Left lung (tissue), 10 donors: ENCODE data around the gene RNH1. TPM values are rescaled to one million over a fixed set of nuclear protein-coding genes. Genes with fewer than 3 reads are reported as not detected.
A peak's percentile ranks its signal among the peaks of the same experiment; 100 is the strongest.

Experiments
- ATAC-seq: fragments of 200-7000 bp; cut with Tn5 transposase; one replicate; pipeline ENCODE4 v1.9.1; 2020; ENCODE audit warnings: moderate library complexity
- DNase-seq, 4 donors: peaks; one replicate each; pipeline ENCODE4 v3.0.0-alpha.2; 2013 to 2020
- H3K27ac ChIP-seq, 2 donors: fragments of 200-600 bp; sonication (generic) in 1 of 2; one replicate each; pipeline versions ENCODE4 v1.5.0 to v1.8.0; 2020 to 2021
- H3K27me3 ChIP-seq, 2 donors: fragments of 200-600 bp; sonication (generic) in 1 of 2; one replicate each; pipeline versions ENCODE4 v1.5.0 to v1.8.0; 2020 to 2021
- H3K36me3 ChIP-seq, 2 donors: fragments of 200-600 bp; sonication (generic) in 1 of 2; one replicate each; pipeline versions ENCODE4 v1.5.0 to v1.8.0; 2020 to 2021
- H3K4me1 ChIP-seq, 2 donors: fragments of 200-600 bp; one replicate each; pipeline ENCODE4 v1.8.0; 2021
- H3K4me3 ChIP-seq, 2 donors: fragments of 200-600 bp; sonication (generic) in 1 of 2; one replicate each; pipeline versions ENCODE4 v1.5.0 to v1.8.0; 2020 to 2021; ENCODE audit warnings: mild to moderate bottlenecking in 1 of 2
- H3K9me3 ChIP-seq, 2 donors: fragments of 200-600 bp; sonication (generic) in 1 of 2; one replicate each; pipeline versions ENCODE4 v1.5.0 to v1.8.0; 2020 to 2021
- intact Hi-C, 2 donors: fragments of 100-400 bp; cut with DNase I; formaldehyde crosslinking; loops; one replicate each; pipeline versions ENCODE4 v1.11.2 to v1.14.2; 2022
- polyA plus RNA-seq, 6 donors: library from polyadenylated mRNA; unstranded; fragments of 120-200 nt; gene quantifications; one replicate each; pipeline ENCODE4 v1.2.1, GENCODE V29; 2013; ENCODE audit not compliant: insufficient read length in 6 of 6
- total RNA-seq, 2 donors: library from RNA; stranded (reverse); fragmentation: NEBNext Ultra II Directional; extraction: Animal tissue kit (Norgen Biotek cat#: 25700); gene quantifications; one replicate each; pipeline ENCODE4 v1.2.1, GENCODE V29; 2021
- TF ChIP-seq, protein P1 (sequence below), 2 donors: fragments of 200-600 bp; sonication (generic) in 1 of 2; IDR thresholded peaks; one replicate each; pipeline versions ENCODE4 v1.5.0 to v1.8.0; 2021; ENCODE audit warnings: antibody characterized with exemption in 2 of 2
- donor health status: DM: no; HTN: yes; CAD: no.
- donor health status: DM: no; HTN: no; CAD: no.

The RNH1 gene
- total and polyA plus RNA-seq, 8 donors: 69.3 to 243 (median 91.2) TPM

DNA sequence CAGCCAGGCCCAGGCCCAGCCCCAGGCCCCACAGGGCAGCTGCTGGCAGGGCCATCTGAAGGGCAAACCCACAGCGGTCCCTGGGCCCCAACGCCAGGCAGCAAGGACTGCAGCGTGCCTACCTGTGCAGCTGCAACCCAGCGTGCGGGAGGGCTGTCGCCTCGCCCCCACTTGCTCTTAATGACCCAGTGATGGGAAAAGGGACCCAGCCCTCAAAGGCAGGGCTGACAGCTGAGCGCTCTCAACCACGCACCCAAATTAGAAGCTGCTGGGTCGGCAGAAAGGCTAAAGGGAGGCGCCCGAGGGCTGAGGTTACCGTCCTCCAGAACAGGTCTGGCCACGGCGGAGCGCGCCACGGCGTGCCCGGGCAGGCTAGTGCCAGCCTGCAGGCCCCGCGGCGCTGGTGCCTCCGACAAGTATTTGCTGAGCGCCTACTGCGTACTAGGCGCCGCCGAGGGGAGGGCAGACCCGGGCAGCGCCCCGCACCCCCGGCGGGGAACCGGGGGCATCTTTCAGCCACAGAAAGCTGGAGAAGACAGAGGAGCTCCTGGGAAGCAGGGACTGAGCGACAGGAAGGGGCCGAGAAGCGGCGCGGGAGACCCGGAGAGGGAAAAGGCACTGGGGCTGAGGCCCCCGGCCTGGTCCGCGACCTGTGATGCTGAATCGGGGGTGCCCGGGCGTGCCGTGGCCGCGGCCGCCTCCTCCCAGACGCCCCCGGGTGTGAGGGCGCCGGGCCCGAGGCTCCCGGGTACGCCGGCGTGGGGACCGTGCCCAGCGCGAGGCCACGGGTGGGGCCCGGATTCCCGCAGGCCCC is 27.6 kb upstream of the RNH1 start:
- intact Hi-C loops: no loop called here
- ATAC-seq: peak; percentile 10
- Histone ChIP-seq H3K27ac (peak overlapping the region; percentile 26 to 61), H3K27me3 (peaks cover 0 to 29% of the 10 kb centered on the region in 2 donors), H3K9me3 (no peaks in the 10 kb centered on the region), H3K4me3 (peak overlapping the region; percentile 80 to 88), H3K4me1 (peaks cover 14 to 46% of the 10 kb centered on the region in 2 donors), H3K36me3 (peaks cover 0 to 32% of the 10 kb centered on the region in 2 donors)
- TF ChIP-seq, protein P1, sequence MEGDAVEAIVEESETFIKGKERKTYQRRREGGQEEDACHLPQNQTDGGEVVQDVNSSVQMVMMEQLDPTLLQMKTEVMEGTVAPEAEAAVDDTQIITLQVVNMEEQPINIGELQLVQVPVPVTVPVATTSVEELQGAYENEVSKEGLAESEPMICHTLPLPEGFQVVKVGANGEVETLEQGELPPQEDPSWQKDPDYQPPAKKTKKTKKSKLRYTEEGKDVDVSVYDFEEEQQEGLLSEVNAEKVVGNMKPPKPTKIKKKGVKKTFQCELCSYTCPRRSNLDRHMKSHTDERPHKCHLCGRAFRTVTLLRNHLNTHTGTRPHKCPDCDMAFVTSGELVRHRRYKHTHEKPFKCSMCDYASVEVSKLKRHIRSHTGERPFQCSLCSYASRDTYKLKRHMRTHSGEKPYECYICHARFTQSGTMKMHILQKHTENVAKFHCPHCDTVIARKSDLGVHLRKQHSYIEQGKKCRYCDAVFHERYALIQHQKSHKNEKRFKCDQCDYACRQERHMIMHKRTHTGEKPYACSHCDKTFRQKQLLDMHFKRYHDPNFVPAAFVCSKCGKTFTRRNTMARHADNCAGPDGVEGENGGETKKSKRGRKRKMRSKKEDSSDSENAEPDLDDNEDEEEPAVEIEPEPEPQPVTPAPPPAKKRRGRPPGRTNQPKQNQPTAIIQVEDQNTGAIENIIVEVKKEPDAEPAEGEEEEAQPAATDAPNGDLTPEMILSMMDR (IDR thresholded peaks at IDR 0.05): no peak
- peak in 3 of 4 donors; percentile 21 to 88 (median 50) for DNase-seq

DNA sequence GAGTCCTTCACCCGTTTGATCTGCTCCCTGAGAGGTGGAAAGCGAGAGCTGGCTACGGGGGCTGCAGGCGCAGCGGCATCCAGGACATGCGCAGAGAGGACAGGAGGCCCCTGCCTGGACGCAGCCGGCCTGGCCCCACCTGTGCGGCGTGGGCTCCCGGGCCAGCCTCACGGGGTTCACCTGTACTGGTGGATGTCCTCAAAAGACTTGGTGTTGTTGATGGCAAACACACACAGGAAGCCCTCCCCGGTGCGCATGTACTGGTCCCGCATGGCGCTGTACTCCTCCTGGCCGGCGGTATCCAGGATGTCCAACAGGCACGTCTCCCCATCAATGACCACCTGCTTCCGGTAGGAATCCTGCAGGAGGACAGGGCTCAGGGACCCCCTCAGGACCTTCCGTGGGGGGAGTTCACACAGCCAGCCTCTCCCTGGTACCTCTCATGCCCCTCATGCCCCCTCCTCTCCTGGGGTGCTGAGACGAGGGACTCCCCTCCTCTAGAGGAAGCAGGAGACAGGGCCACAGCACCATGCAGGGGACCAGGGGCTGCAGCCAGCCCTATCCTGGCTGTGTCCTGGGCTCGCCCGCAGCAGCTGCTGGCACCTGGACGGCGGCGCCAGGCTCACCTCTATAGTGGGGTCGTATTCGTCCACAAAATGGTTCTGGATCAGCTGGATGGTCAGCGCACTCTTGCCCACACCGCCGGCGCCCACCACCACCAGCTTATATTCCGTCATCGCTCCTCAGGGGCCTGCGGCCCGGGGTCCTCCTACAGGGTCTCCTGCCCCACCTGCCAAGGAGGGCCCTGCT is 26.7 kb upstream of the RNH1 start:
- ATAC-seq (no peak), DNase-seq (peak in 1 of 4 donors; percentile 33)
- Histone ChIP-seq H3K4me3 (peak overlapping the region; percentile 80 to 88), H3K27ac (no peak overlapping the region), H3K9me3 (no peaks in the 10 kb centered on the region), H3K4me1 (peaks cover 14 to 46% of the 10 kb centered on the region in 2 donors), H3K27me3 (peaks cover 0 to 29% of the 10 kb centered on the region in 2 donors), H3K36me3 (peaks cover 0 to 32% of the 10 kb centered on the region in 2 donors)
- intact Hi-C loops: no loop called here
- TF ChIP-seq, protein P1 (IDR thresholded peaks at IDR 0.05): no peak

DNA sequence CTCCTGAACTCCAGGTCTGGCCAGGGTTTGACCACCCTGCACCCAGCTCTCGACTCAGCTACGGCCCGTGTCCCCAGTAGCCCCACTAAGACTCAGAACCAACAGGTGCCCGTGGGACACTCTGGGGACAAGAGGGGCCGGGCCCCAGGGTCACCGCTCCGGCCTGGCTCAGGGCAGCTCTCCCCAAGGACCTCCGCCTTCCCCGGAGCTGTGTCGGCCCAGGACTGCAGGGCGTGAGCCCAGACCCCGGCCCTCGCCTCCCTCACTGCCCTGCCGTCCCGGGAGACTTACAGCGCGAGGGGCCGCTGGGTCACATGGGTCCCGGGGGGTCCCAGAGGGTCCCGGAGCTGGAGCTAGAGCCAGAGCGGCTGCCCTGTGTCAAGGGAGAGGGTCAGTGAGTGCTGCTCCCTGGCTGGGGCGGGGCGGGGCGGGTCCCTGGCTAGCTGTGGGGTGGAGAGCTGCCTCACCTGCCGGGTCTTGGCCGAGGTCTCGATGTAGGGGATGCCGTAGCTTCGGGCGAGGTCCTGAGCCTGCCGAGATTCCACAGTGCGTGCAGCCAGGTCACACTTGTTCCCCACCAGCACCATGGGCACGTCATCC is 26.0 kb upstream of the RNH1 start:
- Histone ChIP-seq H3K4me3 (no peak overlapping the region), H3K27ac (no peak overlapping the region), H3K4me1 (peaks cover 14 to 43% of the 10 kb centered on the region in 2 donors), H3K9me3 (no peaks in the 10 kb centered on the region), H3K27me3 (peaks cover 0 to 23% of the 10 kb centered on the region in 2 donors), H3K36me3 (peaks cover 0 to 32% of the 10 kb centered on the region in 2 donors)
- TF ChIP-seq, protein P1 (IDR thresholded peaks at IDR 0.05): no peak
- ATAC-seq (no peak), DNase-seq (no peak)
- intact Hi-C loops: no loop called here

DNA sequence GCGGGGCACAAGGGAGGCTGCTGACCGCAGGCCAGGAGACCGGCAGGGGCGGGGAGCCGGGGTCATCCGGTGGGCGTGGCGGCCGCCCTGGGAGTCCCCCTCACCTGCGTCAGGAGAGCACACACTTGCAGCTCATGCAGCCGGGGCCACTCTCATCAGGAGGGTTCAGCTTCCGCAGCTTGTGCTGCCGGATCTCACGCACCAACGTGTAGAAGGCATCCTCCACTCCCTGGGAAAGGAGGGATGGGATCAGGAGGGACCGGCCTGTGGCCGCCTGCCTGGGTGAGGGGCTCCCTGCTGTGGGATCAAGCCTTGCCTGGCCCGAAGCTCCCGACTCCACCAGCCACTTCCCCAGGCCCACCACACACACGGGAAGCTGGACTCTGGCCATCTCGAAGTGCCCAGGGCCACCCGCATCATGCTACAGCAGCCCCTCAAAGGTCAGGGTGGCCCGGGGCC is 25.5 kb upstream of the RNH1 start:
- peaks cover 0 to 32% of the 10 kb centered on the region in 2 donors for H3K36me3 ChIP-seq
- intact Hi-C loops: no loop called here
- peaks cover 11 to 37% of the 10 kb centered on the region in 2 donors for H3K4me1 ChIP-seq

More for the DNA sequence above, 25.5 kb upstream of the RNH1 start:
- no peak for ATAC-seq
- Histone ChIP-seq H3K9me3 (no peaks in the 10 kb centered on the region), H3K4me3 (no peak overlapping the region), H3K27ac (no peak overlapping the region), H3K27me3 (peaks cover 0 to 18% of the 10 kb centered on the region in 2 donors)
- TF ChIP-seq, protein P1 (IDR thresholded peaks at IDR 0.05): no peak
- DNase-seq: no peak
